OCI-LY7 (cell line): Measurements from ENCODE around the gene MRNIP. TPM values are rescaled to one million over a fixed set of nuclear protein-coding genes. Genes with fewer than 3 reads are reported as not detected.

Source experiments
- BruUV-seq: library from RNA; stranded (reverse); fragments of 400-500 nt; replicated peaks from 2 replicates; lab custom pipeline; 2021; lab: Mats Ljungman, UMichigan
- CTCF ChIA-PET: fragments of 300-600 bp; sonication (Branson Sonifier 250); formaldehyde crosslinking; loops from one replicate; lab custom pipeline; 2022; ENCODE audit warnings: antibody characterized with exemption; ENCODE audit not compliant: unreplicated experiment; lab: Charles Lee
- POLR2A ChIA-PET: fragments of 300-600 bp; sonication (Branson Sonifier 250); formaldehyde crosslinking; loops from one replicate; lab custom pipeline; 2022; ENCODE audit warnings: antibody characterized with exemption; lab: Charles Lee
- DNase-seq: peaks from one replicate; pipeline ENCODE4 v3.0.0-alpha.2; 2015; ENCODE audit warnings: low spot score
- H2AFZ ChIP-seq: fragments of 200-600 bp; sonication (generic), shearing (Covaris generic); 2 replicates; pipeline ENCODE4 v1.6.1; 2014; ENCODE audit warnings: mild to moderate bottlenecking, antibody characterized with exemption, low read length, moderate library complexity
- H3K27ac ChIP-seq: fragments of 200-600 bp; sonication (generic); 2 replicates; pipeline ENCODE4 v1.5.1; 2014; ENCODE audit warnings: mixed run types, low read depth, mild to moderate bottlenecking, moderate library complexity, low read length, inconsistent platforms; ENCODE audit not compliant: poor library complexity, severe bottlenecking
- H3K36me3 ChIP-seq: fragments of 200-600 bp; sonication (generic); 2 replicates; pipeline ENCODE4 v1.6.1; 2014; ENCODE audit warnings: mild to moderate bottlenecking, antibody characterized with exemption, low read length, moderate library complexity, mixed read lengths; ENCODE audit not compliant: insufficient read depth
- H3K4me1 ChIP-seq: fragments of 200-600 bp; sonication (generic); 2 replicates; pipeline ENCODE4 v1.5.1; 2014; ENCODE audit warnings: mild to moderate bottlenecking, low read length; ENCODE audit not compliant: insufficient read depth, poor library complexity, severe bottlenecking
- H3K4me2 ChIP-seq: fragments of 200-600 bp; sonication (generic); 2 replicates; pipeline ENCODE4 v1.6.1; 2014; ENCODE audit warnings: mild to moderate bottlenecking, low read length
- H3K4me3 ChIP-seq: fragments of 200-600 bp; sonication (generic); 2 replicates; pipeline ENCODE4 v1.5.1; 2014; ENCODE audit warnings: mild to moderate bottlenecking, low read depth, low read length; ENCODE audit not compliant: poor library complexity, severe bottlenecking
- H3K79me2 ChIP-seq: fragments of 200-600 bp; sonication (generic); 2 replicates; pipeline ENCODE4 v1.6.1; 2016; ENCODE audit warnings: low read depth, mild to moderate bottlenecking, low read length, moderate library complexity, mixed read lengths; ENCODE audit not compliant: insufficient read depth
- H3K9me2 ChIP-seq: fragments of 200-600 bp; sonication (generic); 2 replicates; pipeline ENCODE4 v1.6.1; 2016; ENCODE audit warnings: mild to moderate bottlenecking, low read length, mixed read lengths; ENCODE audit not compliant: insufficient read depth
- H3K9me3 ChIP-seq: fragments of 200-600 bp; sonication (generic); 2 replicates; pipeline ENCODE4 v1.6.1; 2014; ENCODE audit warnings: mild to moderate bottlenecking, mixed run types, low read length, mixed read lengths
- H4K20me1 ChIP-seq: fragments of 200-600 bp; sonication (generic); 2 replicates; pipeline ENCODE4 v1.6.1; 2014; ENCODE audit warnings: mild to moderate bottlenecking, antibody characterized with exemption, low read length, moderate library complexity, mixed read lengths; ENCODE audit not compliant: insufficient read depth
- CTCF ChIP-seq: fragments of 200-600 bp; sonication (generic); conservative IDR thresholded peaks from 2 replicates; pipeline ENCODE4 v1.5.1; 2014; ENCODE audit warnings: mild to moderate bottlenecking, antibody characterized with exemption, low read length, moderate library complexity, mixed read lengths
- EZH2phosphoT487 ChIP-seq: fragments of 200-600 bp; sonication (generic); IDR thresholded peaks from 2 replicates; pipeline ENCODE4 v1.6.1; 2018; ENCODE audit warnings: low read depth, borderline replicate concordance, mild to moderate bottlenecking, mixed run types, antibody characterized with exemption, low read length, moderate library complexity, mixed read lengths
- intact Hi-C: fragments of 100-400 bp; cut with micrococcal nuclease; formaldehyde crosslinking; loops from one replicate; pipeline ENCODE4 v1.10.0; 2022; ENCODE audit not compliant: unreplicated experiment
- total RNA-seq, 2 experiments: library from RNA; depleted of rRNA in 1 of 2; stranded (reverse); fragments of >200 nt in 1 of 2; shearing (Covaris generic) in 1 of 2; gene quantifications; 2 replicates each; pipeline ENCODE4 v1.2.3, GENCODE V29; 2014 to 2022

MRNIP gene
- total RNA-seq, 2 experiments from 2014 or later, result 70.5 to 78.7 TPM

- no peak overlapping the region for H3K4me2 ChIP-seq
- H3K36me3 ChIP-seq, result peaks cover 67% of the 10 kb centered on the region
- ChIA-PET CTCF (no interaction called here), POLR2A (interaction anchor here (0.8 to 1.3 kb wide), 2 partner anchors 14 to 93 kb away, joined by 3 to 4 read pairs; no protein-coding TSS in a partner anchor)
- H3K9me3 ChIP-seq, result no peaks in the 10 kb centered on the region
- peaks cover 21% of the 10 kb centered on the region for H3K79me2 ChIP-seq
- no peak overlapping the region for H3K4me3 ChIP-seq
- no peaks in the 10 kb centered on the region for H4K20me1 ChIP-seq
- TF ChIP-seq EZH2phosphoT487 (no peak), CTCF (no peak)
- no peaks in the 10 kb centered on the region for H3K9me2 ChIP-seq
- no peak overlapping the region for H2AFZ ChIP-seq
- BruUV-seq, result no TSS peak
- H3K27ac ChIP-seq, result no peak overlapping the region
- no peak for DNase-seq
- intact Hi-C loops, result no loop called here
- peaks cover 11% of the 10 kb centered on the region for H3K4me1 ChIP-seq
These were observed 43.5 kb upstream of the MRNIP start for GRCh38 chr5:179901915-179902762.

- Histone ChIP-seq H3K79me2 (peaks cover 15% of the 10 kb centered on the region), H3K36me3 (peaks cover 69% of the 10 kb centered on the region), H3K4me3 (no peak overlapping the region), H3K4me1 (peaks cover 5% of the 10 kb centered on the region), H2AFZ (no peak overlapping the region), H3K27ac (no peak overlapping the region), H3K9me2 (no peaks in the 10 kb centered on the region), H3K9me3 (no peaks in the 10 kb centered on the region), H4K20me1 (no peaks in the 10 kb centered on the region), H3K4me2 (no peak overlapping the region)
- intact Hi-C loops, result no loop called here
- ChIA-PET CTCF (no interaction called here), POLR2A (interaction anchor here (0.8 to 1.3 kb wide), 2 partner anchors 15 to 93 kb away, joined by 3 to 4 read pairs; no protein-coding TSS in a partner anchor)
- TF ChIP-seq CTCF, result no peak
- no peak for TF ChIP-seq EZH2phosphoT487
- BruUV-seq, result no TSS peak
- DNase-seq, result no peak
These were observed 42.8 kb upstream of the MRNIP start for GRCh38 chr5:179901462-179901861.

- H3K9me3 ChIP-seq, result no peaks in the 10 kb centered on the region
- no peak overlapping the region for H3K4me2 ChIP-seq
- no peak for DNase-seq
- H3K9me2 ChIP-seq, result no peaks in the 10 kb centered on the region
- POLR2A ChIA-PET, result no interaction called here
- CTCF ChIA-PET, result no interaction called here
- H4K20me1 ChIP-seq, result no peaks in the 10 kb centered on the region
- no TSS peak for BruUV-seq
- no peak overlapping the region for H3K4me3 ChIP-seq
- TF ChIP-seq EZH2phosphoT487, result no peak
- no peak for TF ChIP-seq CTCF
- peaks cover 9% of the 10 kb centered on the region; the same call in 1 of the 2 replicates for H3K79me2 ChIP-seq
- H3K36me3 ChIP-seq, result peaks cover 73% of the 10 kb centered on the region
- no peak overlapping the region for H2AFZ ChIP-seq
- H3K4me1 ChIP-seq, result no peaks in the 10 kb centered on the region
- intact Hi-C loops, result no loop called here
- H3K27ac ChIP-seq, result no peak overlapping the region
These were observed 42.1 kb upstream of the MRNIP start for GRCh38 chr5:179900711-179901110.
